ENCODE results near the gene CYTH4.

DNA sequence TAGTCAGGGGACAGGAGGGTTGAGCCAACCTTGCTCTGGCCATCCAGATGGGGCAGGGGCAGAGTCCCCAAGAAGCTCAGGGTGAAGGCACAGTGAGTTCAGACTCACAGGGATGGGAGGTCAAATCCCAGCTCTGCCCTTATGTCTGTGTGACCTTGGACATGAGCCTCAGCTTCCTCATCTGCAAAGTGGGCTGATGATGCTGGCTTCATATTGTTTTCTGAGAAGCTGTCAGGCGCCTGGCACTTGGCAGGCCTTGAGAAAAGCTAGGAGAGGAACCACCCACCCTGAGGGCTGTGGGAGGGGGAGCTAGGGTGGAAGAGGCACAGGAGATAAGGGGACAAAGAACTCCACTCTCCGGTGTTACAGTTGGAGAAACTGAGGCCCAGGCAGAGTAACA lies 23.6 kb downstream of the CYTH4 start:
- TF ChIP-seq, protein P1, sequence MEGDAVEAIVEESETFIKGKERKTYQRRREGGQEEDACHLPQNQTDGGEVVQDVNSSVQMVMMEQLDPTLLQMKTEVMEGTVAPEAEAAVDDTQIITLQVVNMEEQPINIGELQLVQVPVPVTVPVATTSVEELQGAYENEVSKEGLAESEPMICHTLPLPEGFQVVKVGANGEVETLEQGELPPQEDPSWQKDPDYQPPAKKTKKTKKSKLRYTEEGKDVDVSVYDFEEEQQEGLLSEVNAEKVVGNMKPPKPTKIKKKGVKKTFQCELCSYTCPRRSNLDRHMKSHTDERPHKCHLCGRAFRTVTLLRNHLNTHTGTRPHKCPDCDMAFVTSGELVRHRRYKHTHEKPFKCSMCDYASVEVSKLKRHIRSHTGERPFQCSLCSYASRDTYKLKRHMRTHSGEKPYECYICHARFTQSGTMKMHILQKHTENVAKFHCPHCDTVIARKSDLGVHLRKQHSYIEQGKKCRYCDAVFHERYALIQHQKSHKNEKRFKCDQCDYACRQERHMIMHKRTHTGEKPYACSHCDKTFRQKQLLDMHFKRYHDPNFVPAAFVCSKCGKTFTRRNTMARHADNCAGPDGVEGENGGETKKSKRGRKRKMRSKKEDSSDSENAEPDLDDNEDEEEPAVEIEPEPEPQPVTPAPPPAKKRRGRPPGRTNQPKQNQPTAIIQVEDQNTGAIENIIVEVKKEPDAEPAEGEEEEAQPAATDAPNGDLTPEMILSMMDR (IDR thresholded peaks at IDR 0.05), result no peak
- TF ChIP-seq POLR2A (IDR thresholded peaks at IDR 0.05), result no peak

All from Peyer's patch (tissue), 4 donors.